PC-3 (cell line): Measurements from ENCODE around the gene CDH13.

ENCODE experiments used
- CTCF ChIP-seq: fragments of 300-600 bp; sonication (generic); conservative IDR thresholded peaks from 2 replicates; pipeline ENCODE4 v1.5.1; 2017; ENCODE audit warnings: antibody characterized with exemption, low read depth, mild to moderate bottlenecking, low read length
- EZH2 ChIP-seq: fragments of 300-600 bp; sonication (generic); IDR thresholded peaks from one replicate; pipeline ENCODE4 v1.6.1; 2017; ENCODE audit warnings: antibody characterized with exemption, mild to moderate bottlenecking, low read length; ENCODE audit not compliant: unreplicated experiment
- EZH2phosphoT487 ChIP-seq: fragments of 300-600 bp; sonication (generic); IDR thresholded peaks from 2 replicates; pipeline ENCODE4 v1.6.1; 2018; ENCODE audit warnings: mild to moderate bottlenecking, antibody characterized with exemption, low read length, borderline replicate concordance

GRCh38 chr16:82965808-82966207 is 339.0 kb downstream of the CDH13 start:
- TF ChIP-seq EZH2phosphoT487, result no peak
- TF ChIP-seq CTCF, result no peak
- TF ChIP-seq EZH2, result no peak
